SKM-1 treated with dmso at 0.1 percent for 144 hours (cell line): Measurements from ENCODE around the gene ACOX1.

Experiments used
- DNase-seq: peaks from one replicate; lab custom pipeline; 2025; ENCODE audit not compliant: unreplicated experiment; lab: John Stamatoyannopoulos, UW

The ACOX1 gene

GRCh38 chr17:75978938-75979704 lies at the start of gene ACOX1, which contains the start of gene TEN1:
ACOX1 (minus strand) TSS chr17:75979166; CDS start chr17:75979073, 93 bp downstream.
TEN1 (plus strand) TSS chr17:75979240; CDS start chr17:75986193, 6,953 bp downstream.
- peak; percentile 95 for DNase-seq

- DNase-seq: no peak
These were observed 48.3 kb upstream of the ACOX1 start, which contains the start of gene EVPL for GRCh38 chr17:76027159-76027839. EVPL (minus strand) TSS chr17:76027306; CDS start chr17:76027198, 108 bp downstream.

GRCh38 chr17:76026714-76027158 lies 47.8 kb upstream of the ACOX1 start:
- no peak for DNase-seq

GRCh38 chr17:76025294-76025693 lies 46.3 kb upstream of the ACOX1 start:
- DNase-seq: no peak

GRCh38 chr17:76024353-76024752 lies 45.4 kb upstream of the ACOX1 start:
- no peak for DNase-seq

GRCh38 chr17:76023900-76024237 lies 44.9 kb upstream of the ACOX1 start:
- DNase-seq: no peak

GRCh38 chr17:76022973-76023899 lies 44.3 kb upstream of the ACOX1 start:
- DNase-seq: no peak

GRCh38 chr17:76022285-76022684 lies 43.3 kb upstream of the ACOX1 start:
- DNase-seq: no peak

GRCh38 chr17:76019833-76020467 lies 41.0 kb upstream of the ACOX1 start:
- no peak for DNase-seq

GRCh38 chr17:76018801-76019200 lies 39.8 kb upstream of the ACOX1 start:
- no peak for DNase-seq

- DNase-seq: no peak
These were observed 39.3 kb upstream of the ACOX1 start for GRCh38 chr17:76018340-76018680.

GRCh38 chr17:76017481-76018339 lies 38.7 kb upstream of the ACOX1 start:
- no peak for DNase-seq

- DNase-seq: no peak
These were observed 35.9 kb upstream of the ACOX1 start for GRCh38 chr17:76014925-76015261.

- peak; percentile 45 for DNase-seq
These were observed 35.3 kb upstream of the ACOX1 start for GRCh38 chr17:76014100-76014924.

- no peak for DNase-seq
These were observed 34.5 kb upstream of the ACOX1 start for GRCh38 chr17:76013377-76013932.

- no peak for DNase-seq
These were observed 33.0 kb upstream of the ACOX1 start for GRCh38 chr17:76011951-76012350.

- DNase-seq: no peak
These were observed 31.1 kb upstream of the ACOX1 start for GRCh38 chr17:76009969-76010661.

GRCh38 chr17:76009447-76009846 lies 30.5 kb upstream of the ACOX1 start:
- DNase-seq: no peak
